Amniotic epithelial cell (primary cell): ENCODE results near the gene EIF2B4.
"Not testable (repeated sequence)": the region's sequence is repeated elsewhere in the genome, so short reads cannot be mapped to it uniquely, and the experiment has no call there.

Experiments used
- DNase-seq: peaks from one replicate; pipeline ENCODE4 v3.0.0-alpha.2; 2010; ENCODE audit warnings: low read depth

The EIF2B4 gene

GRCh38 chr2:27336173-27336572, 34.0 kb downstream of the EIF2B4 start:
- DNase-seq: no peak

GRCh38 chr2:27335311-27335710, 34.8 kb downstream of the EIF2B4 start:
- no peak for DNase-seq

GRCh38 chr2:27324720-27325119, 45.4 kb downstream of the EIF2B4 start:
- DNase-seq: no peak

- peak; percentile 24 for DNase-seq
These were observed 46.4 kb downstream of the EIF2B4 start for GRCh38 chr2:27323596-27324285.

- peak; percentile 89 for DNase-seq
These were observed 47.2 kb downstream of the EIF2B4 start, which contains the start of gene MPV17 for GRCh38 chr2:27322766-27323595. Gene MPV17 (minus strand): TSS chr2:27323097. CDS start chr2:27322517, 580 bp downstream.

GRCh38 chr2:27322301-27322765, 47.8 kb downstream of the EIF2B4 start:
- no peak for DNase-seq

- DNase-seq: peak; percentile 96
These were observed 49.1 kb downstream of the EIF2B4 start for GRCh38 chr2:27320958-27321543.

- not testable (repeated sequence) for DNase-seq
These were observed 50.3 kb downstream of the EIF2B4 start for GRCh38 chr2:27319839-27320238.

GRCh38 chr2:27316655-27317412, 53.3 kb downstream of the EIF2B4 start:
- no peak for DNase-seq

GRCh38 chr2:27315122-27315521, 55.0 kb downstream of the EIF2B4 start:
- DNase-seq: no peak

- no peak for DNase-seq
These were observed 55.4 kb downstream of the EIF2B4 start for GRCh38 chr2:27314709-27315108.
